GM20000 (cell line): Measurements from ENCODE around the gene INVS.
"Not testable (repeated sequence)": the region's sequence is repeated elsewhere in the genome, so short reads cannot be mapped to it uniquely, and the experiment has no call there.

ENCODE experiments used
- DNase-seq: peaks from one replicate; pipeline ENCODE4 v3.0.0; 2012; ENCODE audit warnings: low spot score
- TF ChIP-seq, protein P1 (sequence below): IDR thresholded peaks from 2 replicates; pipeline ENCODE4 v1.5.1; 2012; ENCODE audit warnings: mild to moderate bottlenecking, control low read depth; ENCODE audit errors: extremely low read depth, missing control alignments

The INVS gene

GRCh38 chr9:100307080-100307479, 208.0 kb downstream of the INVS start:
- TF ChIP-seq, protein P1, sequence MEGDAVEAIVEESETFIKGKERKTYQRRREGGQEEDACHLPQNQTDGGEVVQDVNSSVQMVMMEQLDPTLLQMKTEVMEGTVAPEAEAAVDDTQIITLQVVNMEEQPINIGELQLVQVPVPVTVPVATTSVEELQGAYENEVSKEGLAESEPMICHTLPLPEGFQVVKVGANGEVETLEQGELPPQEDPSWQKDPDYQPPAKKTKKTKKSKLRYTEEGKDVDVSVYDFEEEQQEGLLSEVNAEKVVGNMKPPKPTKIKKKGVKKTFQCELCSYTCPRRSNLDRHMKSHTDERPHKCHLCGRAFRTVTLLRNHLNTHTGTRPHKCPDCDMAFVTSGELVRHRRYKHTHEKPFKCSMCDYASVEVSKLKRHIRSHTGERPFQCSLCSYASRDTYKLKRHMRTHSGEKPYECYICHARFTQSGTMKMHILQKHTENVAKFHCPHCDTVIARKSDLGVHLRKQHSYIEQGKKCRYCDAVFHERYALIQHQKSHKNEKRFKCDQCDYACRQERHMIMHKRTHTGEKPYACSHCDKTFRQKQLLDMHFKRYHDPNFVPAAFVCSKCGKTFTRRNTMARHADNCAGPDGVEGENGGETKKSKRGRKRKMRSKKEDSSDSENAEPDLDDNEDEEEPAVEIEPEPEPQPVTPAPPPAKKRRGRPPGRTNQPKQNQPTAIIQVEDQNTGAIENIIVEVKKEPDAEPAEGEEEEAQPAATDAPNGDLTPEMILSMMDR, result no peak
- no peak for DNase-seq

DNA sequence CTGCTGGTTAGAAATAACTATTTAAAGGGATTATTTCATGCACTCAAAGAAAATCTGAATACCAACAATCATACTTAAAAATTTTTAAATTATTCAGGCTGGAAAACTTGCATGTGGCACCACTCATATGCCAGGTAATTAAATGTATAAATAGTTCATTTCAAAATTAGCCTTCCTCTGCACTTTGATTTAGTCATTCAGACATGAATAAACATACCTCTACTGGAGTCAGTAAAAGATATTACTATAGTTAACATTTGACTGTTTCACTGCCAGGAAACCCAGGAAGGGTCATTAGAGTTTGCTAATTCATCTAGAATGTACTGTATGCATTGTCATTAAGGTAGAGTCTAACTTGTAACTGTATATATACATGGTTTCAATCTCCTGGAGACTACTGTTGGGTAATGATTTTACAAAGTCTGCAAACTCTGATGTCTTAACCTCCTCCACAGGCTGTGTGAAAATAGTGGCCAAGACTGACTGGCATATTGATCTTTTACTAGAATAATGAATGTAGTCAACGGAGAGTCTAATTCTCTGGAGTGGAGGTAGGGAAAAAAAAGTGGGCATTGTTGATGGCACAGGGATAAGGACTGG, 210.0 kb downstream of the INVS start:
- TF ChIP-seq, protein P1, result no peak
- no peak for DNase-seq

- no peak for DNase-seq
- TF ChIP-seq, protein P1, result no peak
These were observed 210.9 kb downstream of the INVS start for GRCh38 chr9:100309992-100310391.

GRCh38 chr9:100315561-100315960, 216.5 kb downstream of the INVS start:
- TF ChIP-seq, protein P1, result no peak
- DNase-seq, result no peak

GRCh38 chr9:100317706-100318105, 218.7 kb downstream of the INVS start:
- TF ChIP-seq, protein P1, result no peak
- DNase-seq, result no peak

- DNase-seq, result peak; percentile 22
- TF ChIP-seq, protein P1, result peak; percentile 42
These were observed 224.0 kb downstream of the INVS start for GRCh38 chr9:100322954-100323536.

DNA sequence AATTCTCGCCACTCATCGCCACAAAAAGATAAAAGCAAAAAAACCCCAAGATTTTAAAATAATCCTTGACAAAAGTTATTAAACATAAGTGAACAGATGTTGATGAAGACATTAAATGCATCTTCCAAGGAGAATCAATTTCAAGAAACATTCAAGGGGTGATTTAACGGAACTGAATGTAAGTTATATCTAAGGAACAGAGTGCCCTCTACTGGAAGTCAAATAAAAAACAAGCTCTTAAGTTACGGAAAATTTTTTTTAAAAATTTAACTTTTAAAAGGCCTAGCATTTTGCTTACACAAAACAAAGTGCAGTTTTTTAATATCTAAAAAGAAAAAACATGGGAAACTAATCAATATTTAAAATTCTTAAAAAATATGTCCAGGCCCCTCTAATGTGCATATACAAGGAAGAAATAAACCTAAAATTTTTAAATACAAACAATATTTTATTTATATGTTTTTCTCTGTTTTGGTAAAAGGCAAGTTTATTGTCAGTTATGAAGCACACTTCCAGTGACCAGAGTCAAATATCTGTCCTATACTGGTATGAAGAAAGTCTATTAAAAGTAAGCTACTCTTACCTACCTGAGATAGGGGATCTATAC, 225.7 kb downstream of the INVS start:
- TF ChIP-seq, protein P1, result no peak
- DNase-seq, result peak; percentile 8

GRCh38 chr9:100338736-100339135, 239.7 kb downstream of the INVS start:
- DNase-seq, result not testable (repeated sequence)
